Prostate gland (tissue), 2 donors: ENCODE results near the gene MEIS2.

Source experiments
- CTCF ChIP-seq, 4 experiments: fragments of 200-600 bp in 2 of 4; fragments of 450-650 bp in 2 of 4; sonication (generic) in 2 of 4; IDR thresholded peaks; 1 replicate in 3 of 4; 2 replicates in 1 of 4; pipeline ENCODE4 v1.5.1; 2016 to 2019; ENCODE audit warnings: antibody characterized with exemption in 4 of 4, mild to moderate bottlenecking in 2 of 4, moderate library complexity in 2 of 4
- POLR2A ChIP-seq: fragments of 450-650 bp; IDR thresholded peaks from one replicate; pipeline ENCODE4 v1.6.1; 2016; ENCODE audit warnings: antibody characterized with exemption, mild to moderate bottlenecking

- TF ChIP-seq CTCF (IDR thresholded peaks at IDR 0.05) (no peak), POLR2A (no peak)
These were observed 1.6 kb upstream of the MEIS2 start for GRCh38 chr15:37101980-37102304.
